GM21515 (cell line): ENCODE measurements around the gene NXPH2.

Experiments
- ATAC-seq: cut with Tn5 transposase; IDR thresholded peaks from one replicate; pipeline ENCODE4 v1.9.1; 2021; ENCODE audit not compliant: unreplicated experiment

The NXPH2 gene

GRCh38 chr2:138640921-138641676 is 139.1 kb downstream of the NXPH2 start:
- no peak for ATAC-seq

- no peak for ATAC-seq
These were observed 142.5 kb downstream of the NXPH2 start for GRCh38 chr2:138637686-138638085.

- no peak for ATAC-seq
These were observed 143.1 kb downstream of the NXPH2 start for GRCh38 chr2:138637061-138637460.

- ATAC-seq: no peak
These were observed 147.1 kb downstream of the NXPH2 start for GRCh38 chr2:138633049-138633448.

- no peak for ATAC-seq
These were observed 148.0 kb downstream of the NXPH2 start for GRCh38 chr2:138632066-138632620.

- ATAC-seq: no peak
These were observed 150.0 kb downstream of the NXPH2 start for GRCh38 chr2:138630164-138630563.

- no peak for ATAC-seq
These were observed 154.0 kb downstream of the NXPH2 start for GRCh38 chr2:138626148-138626547.

GRCh38 chr2:138622613-138623012 is 157.6 kb downstream of the NXPH2 start:
- no peak for ATAC-seq

GRCh38 chr2:138621139-138621538 is 159.1 kb downstream of the NXPH2 start:
- no peak for ATAC-seq

- ATAC-seq: no peak
These were observed 159.8 kb downstream of the NXPH2 start for GRCh38 chr2:138620431-138620830.
